T-helper 17 cell (primary cell): ENCODE measurements around the gene ATP11B. TPM values are rescaled to one million over a fixed set of nuclear protein-coding genes. Genes with fewer than 3 reads are reported as not detected.

Source experiments
- ATAC-seq: fragments of 150-1000 bp; cut with Tn5 transposase; 2 replicates; pipeline ENCODE4 v1.10.0; 2021; ENCODE audit warnings: mild to moderate bottlenecking, moderate library complexity
- DNase-seq, 3 donors: peaks; one replicate each; pipeline versions ENCODE4 v3.0.0 to v3.0.0-alpha.2; 2020 to 2021
- H3K9me3 ChIP-seq: one replicate; pipeline ENCODE4 v1.7.0; 2013; ENCODE audit warnings: low read length, mild to moderate bottlenecking; ENCODE audit not compliant: control insufficient read depth, poor library complexity, severe bottlenecking
- H3K27ac Mint-ChIP-seq: one replicate; pipeline ENCODE4 v1.8.0; 2022; ENCODE audit warnings: mild to moderate bottlenecking, moderate library complexity, mixed read lengths
- H3K27me3 Mint-ChIP-seq: one replicate; pipeline ENCODE4 v1.8.0; 2022; ENCODE audit warnings: mixed read lengths
- H3K36me3 Mint-ChIP-seq: one replicate; pipeline ENCODE4 v1.8.0; 2022; ENCODE audit warnings: low read depth, mixed read lengths
- H3K4me1 Mint-ChIP-seq: one replicate; pipeline ENCODE4 v1.8.0; 2022; ENCODE audit warnings: mild to moderate bottlenecking, mixed read lengths
- H3K4me3 Mint-ChIP-seq: one replicate; pipeline ENCODE4 v1.8.0; 2022; ENCODE audit warnings: mild to moderate bottlenecking, moderate library complexity, mixed read lengths
- total RNA-seq, 4 donors: library from RNA in 2 of 4; stranded (reverse) in 2 of 4; gene quantifications; one replicate each; pipeline ENCODE4 v1.2.3 and lab custom pipeline; 2022 to 2026

The ATP11B gene
- total RNA-seq (100 to 1,000 TPM; 121 to 145 TPM), total RNA-seq (lab: John Stamatoyannopoulos, UW) (230 to 272 reads per million in 2 donors)

- DNase-seq, result peak; percentile 74 to 84 (median 82)
- H3K36me3 Mint-ChIP-seq, result peaks cover 5% of the 10 kb centered on the region
- peaks cover 25% of the 10 kb centered on the region for H3K4me1 Mint-ChIP-seq
- peak within 1 kb of the TSS; percentile 98 for H3K4me3 Mint-ChIP-seq
- H3K27me3 Mint-ChIP-seq, result peaks cover 4% of the 10 kb centered on the region
- ATAC-seq, result peak; percentile 76
- H3K9me3 ChIP-seq, result no peaks in the 10 kb centered on the region
- H3K27ac Mint-ChIP-seq, result peak within 1 kb of the TSS; percentile 98
These were observed at the start of gene ATP11B for GRCh38 chr3:182792901-182793662. Gene ATP11B (plus strand): TSS chr3:182793504. CDS start chr3:182793760, 256 bp downstream.

DNA sequence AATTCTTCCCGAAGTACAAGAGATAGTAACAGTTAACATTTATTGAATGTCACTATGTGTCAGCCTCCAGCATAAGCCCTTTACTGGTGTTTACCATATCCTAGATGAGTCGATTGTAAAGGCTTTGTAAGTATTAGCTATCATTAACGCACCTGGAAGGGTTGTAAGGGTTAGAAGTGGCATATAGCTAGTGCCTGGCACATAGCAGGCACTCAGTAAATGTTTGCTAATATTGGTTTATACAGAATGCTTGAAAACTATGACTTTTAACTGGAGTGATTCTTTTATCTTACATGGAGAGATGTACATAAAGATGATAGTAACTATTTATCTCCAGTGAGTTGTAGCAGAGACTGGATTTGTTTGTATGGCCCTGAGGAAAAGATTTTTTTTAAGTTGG is 46.3 kb upstream of the ATP11B start:
- Mint-ChIP-seq H3K4me3 (no peak overlapping the region), H3K4me1 (peaks cover 3% of the 10 kb centered on the region), H3K27ac (no peak overlapping the region), H3K36me3 (peaks cover 3% of the 10 kb centered on the region), H3K27me3 (peaks cover 19% of the 10 kb centered on the region)
- DNase-seq (no peak), ATAC-seq (no peak)
- no peaks in the 10 kb centered on the region for H3K9me3 ChIP-seq

DNA sequence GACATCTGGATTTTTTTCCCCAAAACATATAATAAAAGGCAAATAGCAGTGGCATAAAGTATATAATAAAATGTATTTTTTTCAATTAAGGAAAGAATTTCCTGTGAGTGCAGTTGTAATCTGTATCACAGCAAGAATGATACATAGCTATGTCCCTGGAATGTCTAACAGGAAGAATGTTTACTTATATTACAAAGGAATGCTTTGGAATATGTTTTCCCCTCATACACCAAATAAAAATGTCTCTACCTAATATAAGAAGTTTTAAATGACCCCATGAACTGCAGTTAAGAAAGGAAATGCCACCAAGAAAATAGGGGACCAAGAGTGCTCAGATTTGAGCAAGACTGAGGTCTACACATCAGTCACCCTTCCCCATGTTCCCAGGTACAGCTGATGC is 38.0 kb upstream of the ATP11B start:
- peaks cover 2% of the 10 kb centered on the region for H3K9me3 ChIP-seq
- no peak overlapping the region for H3K4me3 Mint-ChIP-seq
- H3K27me3 Mint-ChIP-seq, result peaks cover 23% of the 10 kb centered on the region
- DNase-seq (no peak), ATAC-seq (no peak)
- no peaks in the 10 kb centered on the region for H3K36me3 Mint-ChIP-seq
- no peak overlapping the region for H3K27ac Mint-ChIP-seq
- H3K4me1 Mint-ChIP-seq, result no peaks in the 10 kb centered on the region

DNA sequence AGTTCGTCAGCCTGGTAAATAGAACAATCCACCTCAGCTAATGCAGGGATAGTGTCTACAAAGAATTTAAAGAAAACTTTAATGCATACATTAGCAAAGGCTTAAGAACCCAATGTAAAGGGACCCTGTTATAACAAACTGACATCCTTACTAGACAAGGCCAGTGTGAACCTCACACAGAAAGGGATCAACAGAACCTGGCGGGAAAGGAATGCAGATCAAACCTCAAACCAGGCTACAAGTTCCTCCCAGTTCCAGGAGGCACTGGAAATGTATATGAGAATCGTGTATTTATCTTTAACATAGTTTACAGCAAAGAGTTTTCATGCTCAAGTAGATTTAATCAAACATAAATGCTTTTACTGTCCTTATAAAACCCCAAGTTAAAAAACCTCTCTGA is 37.6 kb upstream of the ATP11B start:
- ATAC-seq, result no peak
- Mint-ChIP-seq H3K4me3 (no peak overlapping the region), H3K27me3 (peaks cover 23% of the 10 kb centered on the region), H3K4me1 (no peaks in the 10 kb centered on the region), H3K27ac (no peak overlapping the region), H3K36me3 (no peaks in the 10 kb centered on the region)
- no peak for DNase-seq
- peaks cover 2% of the 10 kb centered on the region for H3K9me3 ChIP-seq

DNA sequence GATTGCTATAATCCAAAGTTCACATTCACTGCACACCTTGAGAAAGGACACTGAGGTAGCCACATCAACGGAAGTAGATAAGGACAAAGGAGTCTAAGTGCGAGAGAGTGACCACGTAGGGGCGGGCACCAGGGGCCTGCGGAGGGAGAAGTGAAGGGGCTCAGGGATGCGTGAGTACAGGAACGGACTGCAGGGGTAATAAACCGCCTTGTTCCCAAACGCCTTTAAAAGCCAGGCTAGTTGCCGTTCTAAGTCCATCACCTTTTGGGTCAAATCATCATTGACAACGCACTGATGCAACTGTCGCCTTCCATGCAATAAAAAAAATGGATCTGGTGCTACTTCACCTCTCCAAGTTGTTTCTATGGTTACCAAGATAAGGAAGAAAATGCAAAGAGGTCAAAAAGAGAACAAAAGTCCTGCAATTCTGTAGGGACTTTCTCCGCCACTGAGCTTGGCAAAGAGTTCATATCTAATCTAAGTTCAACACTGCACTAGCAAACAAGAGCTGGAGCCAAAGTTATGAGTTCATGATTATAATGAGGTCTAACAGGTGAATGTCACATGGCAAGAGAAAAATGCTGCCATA is 32.6 kb upstream of the ATP11B start:
- Mint-ChIP-seq H3K4me1 (no peaks in the 10 kb centered on the region), H3K27ac (no peak overlapping the region), H3K27me3 (peaks cover 26% of the 10 kb centered on the region), H3K36me3 (peaks cover 2% of the 10 kb centered on the region), H3K4me3 (no peak overlapping the region)
- H3K9me3 ChIP-seq, result no peaks in the 10 kb centered on the region
- DNase-seq (no peak), ATAC-seq (no peak)

- H3K4me1 Mint-ChIP-seq, result no peaks in the 10 kb centered on the region
- no peak for ATAC-seq
- peaks cover 17% of the 10 kb centered on the region for H3K27me3 Mint-ChIP-seq
- no peaks in the 10 kb centered on the region for H3K9me3 ChIP-seq
- no peak overlapping the region for H3K27ac Mint-ChIP-seq
- H3K4me3 Mint-ChIP-seq, result no peak overlapping the region
- DNase-seq, result no peak
- peaks cover 2% of the 10 kb centered on the region for H3K36me3 Mint-ChIP-seq
These were observed 29.4 kb upstream of the ATP11B start for GRCh38 chr3:182763896-182764295.

DNA sequence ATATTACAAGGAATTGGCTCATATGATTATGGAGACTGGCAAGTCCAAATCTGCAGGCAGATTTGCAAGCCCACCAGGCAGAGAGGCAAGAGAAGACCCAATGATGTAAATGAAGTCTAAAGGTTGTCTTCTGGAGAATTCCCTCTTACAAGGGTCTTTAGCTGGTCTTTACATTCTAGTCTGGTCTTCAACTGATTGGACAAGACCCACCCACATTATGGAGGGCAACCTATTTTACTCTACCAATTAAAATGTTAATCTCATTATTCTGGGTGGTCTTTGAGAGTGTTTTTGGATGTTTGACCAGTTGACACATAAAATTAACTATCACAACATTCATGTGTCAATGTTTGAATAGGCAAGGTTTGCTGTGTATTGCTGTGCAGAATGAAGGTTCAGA is 28.0 kb upstream of the ATP11B start:
- Mint-ChIP-seq H3K4me1 (no peaks in the 10 kb centered on the region), H3K36me3 (peaks cover 2% of the 10 kb centered on the region), H3K4me3 (no peak overlapping the region), H3K27me3 (peaks cover 17% of the 10 kb centered on the region), H3K27ac (no peak overlapping the region)
- DNase-seq (no peak), ATAC-seq (no peak)
- H3K9me3 ChIP-seq, result no peaks in the 10 kb centered on the region

DNA sequence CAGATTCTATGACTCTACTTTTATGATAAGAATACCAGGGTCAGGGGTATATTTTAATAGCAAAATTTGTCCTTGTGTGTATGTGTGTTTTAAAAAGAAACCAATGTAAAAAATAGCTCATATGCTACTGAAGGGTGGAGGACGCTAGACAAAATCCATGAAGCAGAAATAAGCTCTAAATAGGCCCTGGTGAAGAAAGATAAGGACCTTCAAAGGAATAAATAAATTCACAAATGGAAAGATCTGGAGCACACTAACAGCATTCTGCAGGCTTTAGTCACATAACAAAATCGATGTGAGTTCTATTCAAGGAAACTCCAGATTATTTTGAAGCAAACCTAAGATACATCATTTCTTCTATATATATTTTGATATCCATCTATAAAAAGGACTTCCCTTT is 27.2 kb upstream of the ATP11B start:
- no peak for DNase-seq

DNA sequence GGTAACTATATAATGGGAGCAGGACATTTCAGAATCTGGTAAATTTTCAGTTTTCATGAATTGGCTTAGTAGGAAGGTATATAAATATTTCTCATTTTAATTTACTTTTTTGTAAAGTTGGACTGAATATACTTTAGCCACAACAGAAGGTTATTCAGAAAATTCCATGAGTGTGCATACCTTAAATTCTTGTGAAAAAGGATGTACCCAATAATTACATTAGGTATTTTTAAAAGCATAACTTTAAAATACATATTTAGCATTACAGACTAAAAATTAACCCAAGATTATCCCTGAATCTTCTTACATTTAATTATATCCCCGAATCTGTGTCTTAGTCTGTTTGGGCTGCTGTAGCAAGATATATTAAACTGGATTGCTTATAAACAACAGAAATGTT is 24.9 kb upstream of the ATP11B start:
- no peak for ATAC-seq
- H3K4me3 Mint-ChIP-seq, result no peak overlapping the region

More for the DNA sequence above, 27.2 kb upstream of the ATP11B start:
- Mint-ChIP-seq H3K27ac (no peak overlapping the region), H3K36me3 (peaks cover 2% of the 10 kb centered on the region), H3K27me3 (peaks cover 17% of the 10 kb centered on the region), H3K4me3 (no peak overlapping the region), H3K4me1 (no peaks in the 10 kb centered on the region)
- no peak for ATAC-seq
- H3K9me3 ChIP-seq, result no peaks in the 10 kb centered on the region

DNA sequence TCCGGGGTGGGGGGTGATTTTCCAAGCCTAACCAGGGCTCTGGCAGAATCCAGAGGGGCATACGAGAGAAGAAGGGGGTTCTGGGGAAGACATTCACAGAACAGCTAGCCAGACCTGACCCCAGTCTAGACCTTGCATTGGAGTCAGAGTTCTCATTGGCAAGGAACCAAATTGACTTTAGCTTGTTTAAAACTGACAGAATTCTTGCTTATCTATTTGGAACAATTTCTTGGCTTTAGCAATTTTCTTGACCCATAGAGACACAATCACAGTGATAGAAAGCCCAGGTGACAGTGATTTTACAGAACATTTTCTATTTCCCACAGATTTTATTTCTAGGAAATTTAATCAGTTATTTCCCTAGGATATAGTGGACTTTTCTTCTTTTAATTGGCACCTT is 23.6 kb upstream of the ATP11B start:
- no peaks in the 10 kb centered on the region for H3K36me3 Mint-ChIP-seq
- no peaks in the 10 kb centered on the region for H3K4me1 Mint-ChIP-seq
- peaks cover 10% of the 10 kb centered on the region for H3K27me3 Mint-ChIP-seq
- no peaks in the 10 kb centered on the region for H3K9me3 ChIP-seq
- DNase-seq (no peak), ATAC-seq (no peak)
- no peak overlapping the region for H3K4me3 Mint-ChIP-seq
- H3K27ac Mint-ChIP-seq, result no peak overlapping the region

More for the DNA sequence above, 24.9 kb upstream of the ATP11B start:
- Mint-ChIP-seq H3K27ac (no peak overlapping the region), H3K27me3 (peaks cover 17% of the 10 kb centered on the region), H3K4me1 (no peaks in the 10 kb centered on the region), H3K36me3 (peaks cover 2% of the 10 kb centered on the region)
- H3K9me3 ChIP-seq, result no peaks in the 10 kb centered on the region
- no peak for DNase-seq

DNA sequence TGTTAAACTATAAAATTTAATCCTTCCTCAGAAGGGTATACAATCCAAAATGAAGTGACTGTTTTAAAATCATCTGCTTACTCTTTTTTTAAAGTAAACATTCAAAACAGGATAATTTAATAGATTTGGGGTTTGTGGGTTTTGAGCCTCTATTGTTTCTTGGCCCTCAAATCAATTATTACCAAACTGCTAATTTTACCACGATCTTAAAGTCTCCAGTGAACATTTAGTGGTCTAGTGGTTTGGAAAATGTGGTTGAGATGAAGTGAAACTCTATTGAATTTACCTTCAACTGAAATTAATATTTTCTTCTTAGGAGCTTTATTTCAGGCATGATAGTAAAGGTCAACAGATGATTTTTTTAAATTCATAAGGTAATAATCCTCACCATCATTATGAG is 11.2 kb upstream of the ATP11B start:
- Mint-ChIP-seq H3K4me1 (peaks cover 2% of the 10 kb centered on the region), H3K4me3 (no peak overlapping the region), H3K27ac (no peak overlapping the region), H3K27me3 (peaks cover 36% of the 10 kb centered on the region), H3K36me3 (peaks cover 2% of the 10 kb centered on the region)
- DNase-seq (no peak), ATAC-seq (no peak)
- no peaks in the 10 kb centered on the region for H3K9me3 ChIP-seq

DNA sequence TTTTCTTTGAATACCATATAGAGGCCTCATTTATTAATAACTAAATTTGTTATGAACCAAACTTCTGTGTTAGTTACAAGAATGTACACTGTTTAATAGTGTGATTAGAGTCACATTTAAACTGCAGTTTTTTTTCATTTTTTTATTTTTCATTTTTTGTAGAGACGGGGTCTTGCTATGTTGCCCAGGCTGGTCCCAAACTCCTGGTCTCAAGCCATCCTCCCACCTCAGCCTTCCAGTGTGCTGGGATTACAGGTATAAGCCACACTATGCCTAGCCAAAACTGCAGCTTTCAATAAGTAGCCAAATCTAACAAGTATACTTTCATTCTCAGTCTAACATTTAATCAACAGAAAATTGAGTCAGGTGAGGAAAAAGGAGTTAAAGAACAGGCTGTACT is 10.2 kb upstream of the ATP11B start:
- H3K27me3 Mint-ChIP-seq, result peaks cover 43% of the 10 kb centered on the region

GRCh38 chr3:182784542-182784941 is 8.8 kb upstream of the ATP11B start:
- H3K4me3 Mint-ChIP-seq, result no peak overlapping the region
- DNase-seq, result no peak
- H3K36me3 Mint-ChIP-seq, result peaks cover 2% of the 10 kb centered on the region
- no peaks in the 10 kb centered on the region for H3K9me3 ChIP-seq
- peaks cover 46% of the 10 kb centered on the region for H3K27me3 Mint-ChIP-seq
- peaks cover 2% of the 10 kb centered on the region for H3K4me1 Mint-ChIP-seq
- no peak overlapping the region for H3K27ac Mint-ChIP-seq
- no peak for ATAC-seq

More for the DNA sequence above, 10.2 kb upstream of the ATP11B start:
- no peaks in the 10 kb centered on the region for H3K9me3 ChIP-seq
- peaks cover 2% of the 10 kb centered on the region for H3K4me1 Mint-ChIP-seq
- ATAC-seq (no peak), DNase-seq (no peak)
- no peak overlapping the region for H3K4me3 Mint-ChIP-seq
- peaks cover 2% of the 10 kb centered on the region for H3K36me3 Mint-ChIP-seq
- no peak overlapping the region for H3K27ac Mint-ChIP-seq

GRCh38 chr3:182785142-182785541 is 8.2 kb upstream of the ATP11B start:
- Mint-ChIP-seq H3K27ac (no peak overlapping the region), H3K4me1 (peaks cover 2% of the 10 kb centered on the region), H3K36me3 (peaks cover 2% of the 10 kb centered on the region), H3K4me3 (no peak overlapping the region), H3K27me3 (peaks cover 46% of the 10 kb centered on the region)
- ATAC-seq (no peak), DNase-seq (no peak)
- H3K9me3 ChIP-seq, result no peaks in the 10 kb centered on the region
